ENCODE measurements around the gene FCN3. TPM values are rescaled to one million over a fixed set of nuclear protein-coding genes. Genes with fewer than 3 reads are reported as not detected.
A peak's percentile ranks its signal among the peaks of the same experiment; 100 is the strongest.

FCN3 gene
- total RNA-seq, 2 experiments from 2014 or later: not detected

- Mint-ChIP-seq H3K4me3 (no peak overlapping the region), H3K9me3 (no peaks in the 10 kb centered on the region), H3K4me1 (ENCODE audit: low read depth) (peaks cover 38% of the 10 kb centered on the region), H3K27ac (no peak overlapping the region), H3K27me3 (no peaks in the 10 kb centered on the region), H3K36me3 (ENCODE audit: low read depth) (peaks cover 78% of the 10 kb centered on the region)
- Histone ChIP-seq H3K27me3 (ENCODE audit: control insufficient read depth in 1 of 2, insufficient read depth in 2 of 2, low read length in 2 of 2) (no peaks in the 10 kb centered on the region), H3K9me3 (ENCODE audit: control insufficient read depth in 1 of 2, insufficient read depth in 1 of 2, low read length in 2 of 2) (no peaks in the 10 kb centered on the region), H3K36me3 (ENCODE audit: insufficient read depth, low read length) (peaks cover 85% of the 10 kb centered on the region), H3K4me3 (ENCODE audit: low read length) (no peak overlapping the region), H3K27ac (ENCODE audit: low read depth in 1 of 2, low read length in 2 of 2) (no peak overlapping the region), H3K4me1 (ENCODE audit: insufficient read depth, low read length) (peaks cover 45% of the 10 kb centered on the region)
- DNase-seq (no peak), ATAC-seq (ENCODE audit: poor library complexity) (no peak)
- ChIA-PET POLR2A (no interaction called here), CTCF (interaction anchor here (2.2 kb wide), 1 partner anchor 64 kb away, joined by 23 read pairs; no protein-coding TSS in a partner anchor)
- intact Hi-C loops (cut with DNase I, micrococcal nuclease): no loop called here
- no peak for TF ChIP-seq CTCF (IDR thresholded peaks at IDR 0.05)
Measured at GRCh38 chr1:27331426-27331825, 43.2 kb downstream of the FCN3 start.

GRCh38 chr1:27330786-27331185 lies 43.8 kb downstream of the FCN3 start:
- no peak overlapping the region for H3K4me3 Mint-ChIP-seq
- H3K4me1 ChIP-seq (ENCODE audit: insufficient read depth, low read length): peaks cover 48% of the 10 kb centered on the region
- H3K36me3 ChIP-seq (ENCODE audit: insufficient read depth, low read length): peaks cover 85% of the 10 kb centered on the region
- ATAC-seq (ENCODE audit: poor library complexity) (no peak), DNase-seq (no peak)
- H3K36me3 Mint-ChIP-seq (ENCODE audit: low read depth): peaks cover 78% of the 10 kb centered on the region
- no peak for TF ChIP-seq CTCF (IDR thresholded peaks at IDR 0.05)
- H3K9me3 Mint-ChIP-seq: no peaks in the 10 kb centered on the region
- ChIA-PET POLR2A (no interaction called here), CTCF (no interaction called here)
- no peaks in the 10 kb centered on the region for H3K9me3 ChIP-seq (ENCODE audit: control insufficient read depth in 1 of 2, insufficient read depth in 1 of 2, low read length in 2 of 2)
- H3K27me3 Mint-ChIP-seq: no peaks in the 10 kb centered on the region
- no peak overlapping the region for H3K27ac ChIP-seq (ENCODE audit: low read depth in 1 of 2, low read length in 2 of 2)
- intact Hi-C loops (cut with DNase I, micrococcal nuclease): no loop called here
- peaks cover 44% of the 10 kb centered on the region for H3K4me1 Mint-ChIP-seq (ENCODE audit: low read depth)
- H3K4me3 ChIP-seq (ENCODE audit: low read length): no peak overlapping the region
- H3K27me3 ChIP-seq (ENCODE audit: control insufficient read depth in 1 of 2, insufficient read depth in 2 of 2, low read length in 2 of 2): no peaks in the 10 kb centered on the region
- H3K27ac Mint-ChIP-seq: no peak overlapping the region

- Mint-ChIP-seq H3K4me1 (ENCODE audit: low read depth) (peaks cover 65% of the 10 kb centered on the region), H3K27ac (peak overlapping the region; percentile 37), H3K9me3 (no peaks in the 10 kb centered on the region), H3K27me3 (no peaks in the 10 kb centered on the region), H3K36me3 (ENCODE audit: low read depth) (peaks cover 76% of the 10 kb centered on the region), H3K4me3 (no peak overlapping the region)
- POLR2A ChIA-PET: interaction anchor here (2.0 kb wide), 1 partner anchor 14 kb away, joined by 6 read pairs; the partner anchor contains the start of gene SYTL1
- Histone ChIP-seq H3K27ac (ENCODE audit: low read depth in 1 of 2, low read length in 2 of 2) (no peak overlapping the region), H3K9me3 (ENCODE audit: control insufficient read depth in 1 of 2, insufficient read depth in 1 of 2, low read length in 2 of 2) (no peaks in the 10 kb centered on the region), H3K36me3 (ENCODE audit: insufficient read depth, low read length) (peaks cover 74% of the 10 kb centered on the region), H3K27me3 (ENCODE audit: control insufficient read depth in 1 of 2, insufficient read depth in 2 of 2, low read length in 2 of 2) (no peaks in the 10 kb centered on the region), H3K4me3 (ENCODE audit: low read length) (no peak overlapping the region), H3K4me1 (ENCODE audit: insufficient read depth, low read length) (peaks cover 71% of the 10 kb centered on the region)
- no peak for DNase-seq
- no peak for ATAC-seq (ENCODE audit: poor library complexity)
- CTCF ChIA-PET: interaction anchor here (1.3 kb wide), 1 partner anchor 29 kb away, joined by 5 read pairs; no protein-coding TSS in a partner anchor
- intact Hi-C loops (cut with DNase I, micrococcal nuclease): loop anchor here in 1 of 2 experiments (10.0 kb wide), 1 partner anchor 397 kb away; the partner anchor contains the start of gene FAM76A
- TF ChIP-seq CTCF (IDR thresholded peaks at IDR 0.05): no peak
Measured at GRCh38 chr1:27327964-27328363, 46.7 kb downstream of the FCN3 start.
